Measurements from ENCODE around the gene TMEM117.

DNA sequence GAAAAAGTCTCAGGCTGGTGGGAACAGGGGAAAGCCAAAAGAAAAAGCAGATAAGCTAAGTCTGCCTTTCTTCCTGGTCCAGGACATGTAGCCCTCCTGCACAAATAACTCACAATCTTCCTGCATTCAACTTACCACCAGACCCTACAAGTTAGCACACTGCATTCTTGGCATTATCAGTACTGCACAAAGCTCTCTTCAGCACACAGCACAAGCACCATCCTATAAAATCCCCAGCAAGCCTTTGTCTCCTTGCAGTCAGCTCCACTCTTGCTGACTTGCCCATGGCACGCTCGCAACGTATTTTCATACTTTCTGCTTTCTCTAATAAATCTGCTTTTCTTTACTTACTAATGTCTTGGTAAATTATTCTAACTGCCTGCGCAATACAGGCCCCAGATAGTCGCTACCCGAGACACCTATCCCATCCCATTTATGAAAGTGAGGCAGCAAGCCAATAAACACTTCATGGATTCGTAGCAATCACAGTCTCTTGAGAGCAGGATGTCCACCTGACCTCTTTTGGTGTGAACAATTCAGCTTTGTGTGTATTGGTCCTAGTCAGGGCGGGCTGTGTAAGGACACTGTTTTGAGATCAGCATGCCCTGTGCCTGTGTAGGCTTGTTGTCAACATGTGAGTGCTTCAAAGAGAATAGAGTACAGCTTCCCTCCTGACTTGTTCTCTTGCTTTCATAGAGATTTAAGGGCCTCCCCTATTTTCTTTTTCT lies 49.0 kb downstream of the TMEM117 start:
- TF ChIP-seq ARNTL (CRISPR knock-in tag; IDR thresholded peaks at IDR 0.05; ENCODE audit: borderline replicate concordance, low read depth) (no peak), CSDC2 (CRISPR knock-in tag; IDR thresholded peaks at IDR 0.05) (no peak), ZFP3 (CRISPR knock-in tag; IDR thresholded peaks at IDR 0.05) (no peak), RARB (CRISPR knock-in tag; IDR thresholded peaks at IDR 0.05) (no peak), GLIS3 (CRISPR knock-in tag; IDR thresholded peaks at IDR 0.05) (no peak), ZNF8 (CRISPR knock-in tag; IDR thresholded peaks at IDR 0.05) (no peak), PATZ1 (CRISPR knock-in tag; IDR thresholded peaks at IDR 0.05; ENCODE audit: borderline replicate concordance) (no peak), CREB5 (CRISPR knock-in tag; IDR thresholded peaks at IDR 0.05; ENCODE audit: low read depth) (no peak), BACH2 (CRISPR knock-in tag; IDR thresholded peaks at IDR 0.05; ENCODE audit: borderline replicate concordance) (no peak)
- TF ChIP-seq, protein P1, sequence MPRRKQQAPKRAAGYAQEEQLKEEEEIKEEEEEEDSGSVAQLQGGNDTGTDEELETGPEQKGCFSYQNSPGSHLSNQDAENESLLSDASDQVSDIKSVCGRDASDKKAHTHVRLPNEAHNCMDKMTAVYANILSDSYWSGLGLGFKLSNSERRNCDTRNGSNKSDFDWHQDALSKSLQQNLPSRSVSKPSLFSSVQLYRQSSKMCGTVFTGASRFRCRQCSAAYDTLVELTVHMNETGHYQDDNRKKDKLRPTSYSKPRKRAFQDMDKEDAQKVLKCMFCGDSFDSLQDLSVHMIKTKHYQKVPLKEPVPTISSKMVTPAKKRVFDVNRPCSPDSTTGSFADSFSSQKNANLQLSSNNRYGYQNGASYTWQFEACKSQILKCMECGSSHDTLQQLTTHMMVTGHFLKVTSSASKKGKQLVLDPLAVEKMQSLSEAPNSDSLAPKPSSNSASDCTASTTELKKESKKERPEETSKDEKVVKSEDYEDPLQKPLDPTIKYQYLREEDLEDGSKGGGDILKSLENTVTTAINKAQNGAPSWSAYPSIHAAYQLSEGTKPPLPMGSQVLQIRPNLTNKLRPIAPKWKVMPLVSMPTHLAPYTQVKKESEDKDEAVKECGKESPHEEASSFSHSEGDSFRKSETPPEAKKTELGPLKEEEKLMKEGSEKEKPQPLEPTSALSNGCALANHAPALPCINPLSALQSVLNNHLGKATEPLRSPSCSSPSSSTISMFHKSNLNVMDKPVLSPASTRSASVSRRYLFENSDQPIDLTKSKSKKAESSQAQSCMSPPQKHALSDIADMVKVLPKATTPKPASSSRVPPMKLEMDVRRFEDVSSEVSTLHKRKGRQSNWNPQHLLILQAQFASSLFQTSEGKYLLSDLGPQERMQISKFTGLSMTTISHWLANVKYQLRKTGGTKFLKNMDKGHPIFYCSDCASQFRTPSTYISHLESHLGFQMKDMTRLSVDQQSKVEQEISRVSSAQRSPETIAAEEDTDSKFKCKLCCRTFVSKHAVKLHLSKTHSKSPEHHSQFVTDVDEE (CRISPR knock-in tag; IDR thresholded peaks at IDR 0.05), result no peak
- TF ChIP-seq, protein P2, sequence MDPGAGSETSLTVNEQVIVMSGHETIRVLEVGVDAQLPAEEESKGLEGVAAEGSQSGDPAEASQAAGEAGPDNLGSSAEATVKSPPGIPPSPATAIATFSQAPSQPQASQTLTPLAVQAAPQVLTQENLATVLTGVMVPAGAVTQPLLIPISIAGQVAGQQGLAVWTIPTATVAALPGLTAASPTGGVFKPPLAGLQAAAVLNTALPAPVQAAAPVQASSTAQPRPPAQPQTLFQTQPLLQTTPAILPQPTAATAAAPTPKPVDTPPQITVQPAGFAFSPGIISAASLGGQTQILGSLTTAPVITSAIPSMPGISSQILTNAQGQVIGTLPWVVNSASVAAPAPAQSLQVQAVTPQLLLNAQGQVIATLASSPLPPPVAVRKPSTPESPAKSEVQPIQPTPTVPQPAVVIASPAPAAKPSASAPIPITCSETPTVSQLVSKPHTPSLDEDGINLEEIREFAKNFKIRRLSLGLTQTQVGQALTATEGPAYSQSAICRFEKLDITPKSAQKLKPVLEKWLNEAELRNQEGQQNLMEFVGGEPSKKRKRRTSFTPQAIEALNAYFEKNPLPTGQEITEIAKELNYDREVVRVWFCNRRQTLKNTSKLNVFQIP (CRISPR knock-in tag; IDR thresholded peaks at IDR 0.05; ENCODE audit: borderline replicate concordance, low read depth), result no peak

Data from SK-N-SH treated with all-trans-retinoic acid at 6 μM for 48 hours (cell line).